A549 (cell line): ENCODE results near the gene FAM174B. TPM values are rescaled to one million over a fixed set of nuclear protein-coding genes. Genes with fewer than 3 reads are reported as not detected.

Experiments used
- ATAC-seq, 2 experiments: fragments of 200-7000 bp in 1 of 2; fragments of >200 bp in 1 of 2; cut with Nextera tagmentation in 1 of 2; cut with Tn5 transposase in 1 of 2; 3 replicates each; pipeline versions ENCODE4 v1.8.0 to v1.9.1; 2018 to 2020; ENCODE audit warnings: mild to moderate bottlenecking in 1 of 2, moderate library complexity in 1 of 2
- CTCF ChIA-PET: fragments of 300-600 bp; sonication (Branson Sonifier 250); formaldehyde crosslinking; extraction: SDS; loops from one replicate; lab custom pipeline; 2021; ENCODE audit warnings: antibody characterized with exemption, inconsistent platforms; lab: Yijun Ruan, JAX
- POLR2A ChIA-PET: fragments of 350-600 bp; formaldehyde crosslinking; extraction: SDS; loops from one replicate; lab custom pipeline; 2021; ENCODE audit warnings: antibody characterized with exemption, inconsistent platforms; lab: Yijun Ruan, JAX
- DNase-seq, 2 experiments: peaks; one replicate each; pipeline versions ENCODE4 v3.0.0 to v3.0.0-alpha.2; 2011 to 2016; ENCODE audit warnings: low read depth in 1 of 2, low spot score in 1 of 2
- FAIRE-seq: peaks from 2 replicates; lab custom pipeline; 2011; peaks lifted over from hg19 to GRCh38; lab: Jason Lieb, UNC
- H3K27ac ChIP-seq, 2 experiments: fragments of >200 bp; sonication (Bioruptor Twin); formaldehyde crosslinking; 3 replicates each; pipeline ENCODE4 v1.5.1; 2016 to 2017
- H3K4me1 ChIP-seq: fragments of >200 bp; sonication (Bioruptor Twin); formaldehyde crosslinking; 3 replicates; pipeline ENCODE4 v1.6.1; 2016
- H3K4me2 ChIP-seq: fragments of >200 bp; sonication (Bioruptor Twin); formaldehyde crosslinking; 3 replicates; pipeline ENCODE4 v1.6.1; 2016
- H3K4me3 ChIP-seq: fragments of >200 bp; sonication (Bioruptor Twin); formaldehyde crosslinking; 3 replicates; pipeline ENCODE4 v1.5.1; 2016
- H3K9me3 ChIP-seq: fragments of >200 bp; sonication (Bioruptor Twin); formaldehyde crosslinking; 3 replicates; pipeline ENCODE4 v1.6.1; 2016
- ATOH8 ChIP-seq: fragments of 250-450 bp; sonication (Bioruptor Pico); IDR thresholded peaks from 2 replicates; pipeline ENCODE4 v1.5.0; 2020; ENCODE audit warnings: low read depth, mild to moderate bottlenecking, moderate library complexity
- CBX2 ChIP-seq: fragments of 200-600 bp; sonication (generic); IDR thresholded peaks from 2 replicates; pipeline ENCODE4 v1.6.1; 2016; ENCODE audit warnings: low read depth, mild to moderate bottlenecking, borderline replicate concordance
- CBX8 ChIP-seq: fragments of 200-600 bp; sonication (generic); IDR thresholded peaks from 2 replicates; pipeline ENCODE4 v1.6.1; 2016
- FOSB ChIP-seq: fragments of 250-450 bp; sonication (Bioruptor Pico); IDR thresholded peaks from 2 replicates; pipeline ENCODE4 v1.5.0; 2020; ENCODE audit warnings: mild to moderate bottlenecking, moderate library complexity
- FOSL2 ChIP-seq, 2 experiments: fragments of 450-650 bp in 1 of 2; fragments of >200 bp in 1 of 2; sonication (Bioruptor Twin) in 1 of 2; formaldehyde crosslinking; IDR thresholded peaks; 2 replicates each; pipeline versions ENCODE4 v1.5.0 to v1.6.1; 2016 to 2020; ENCODE audit warnings: mild to moderate bottlenecking in 1 of 2, moderate library complexity in 1 of 2
- FOXS1 ChIP-seq: fragments of 250-450 bp; sonication (Bioruptor Pico); IDR thresholded peaks from 2 replicates; pipeline ENCODE4 v1.5.0; 2020; ENCODE audit warnings: mild to moderate bottlenecking, moderate library complexity
- HES2 ChIP-seq: fragments of >200 bp; sonication (Bioruptor Twin); formaldehyde crosslinking; IDR thresholded peaks from 2 replicates; pipeline ENCODE4 v1.6.1; 2016
- HEYL ChIP-seq: fragments of 250-450 bp; sonication (Bioruptor Pico); IDR thresholded peaks from 2 replicates; pipeline ENCODE4 v1.8.0; 2021; ENCODE audit warnings: mild to moderate bottlenecking, moderate library complexity
- JUN ChIP-seq, 2 experiments: fragments of >200 bp; sonication (Bioruptor Twin); formaldehyde crosslinking; IDR thresholded peaks; 2 replicates in 1 of 2; 3 replicates in 1 of 2; pipeline ENCODE4 v1.6.1; 2016 to 2017
- KDM1A ChIP-seq: fragments of 200-600 bp; sonication (generic); IDR thresholded peaks from 2 replicates; pipeline ENCODE4 v1.6.1; 2016; ENCODE audit warnings: low read depth, mild to moderate bottlenecking
- KDM5A ChIP-seq: fragments of 200-600 bp; sonication (generic); IDR thresholded peaks from 2 replicates; pipeline ENCODE4 v1.6.1; 2016; ENCODE audit warnings: antibody characterized with exemption, mild to moderate bottlenecking
- MAFK ChIP-seq: fragments of 450-650 bp; IDR thresholded peaks from 2 replicates; pipeline ENCODE4 v1.6.1; 2014; ENCODE audit not compliant: partially characterized antibody
- MAX ChIP-seq: IDR thresholded peaks from 2 replicates; pipeline ENCODE4 v1.6.1; 2012
- MAZ ChIP-seq: fragments of 150-350 bp; IDR thresholded peaks from 2 replicates; pipeline ENCODE4 v1.6.1; 2014; ENCODE audit warnings: antibody characterized with exemption, low read depth, low read length, borderline replicate concordance
- NPAS2 ChIP-seq: fragments of 250-450 bp; sonication (Bioruptor Pico); IDR thresholded peaks from 2 replicates; pipeline ENCODE4 v1.8.0; 2022; ENCODE audit warnings: mild to moderate bottlenecking, moderate library complexity, borderline replicate concordance
- PBX3 ChIP-seq: IDR thresholded peaks from 2 replicates; pipeline ENCODE4 v1.6.1; 2012
- RAD21 ChIP-seq, 2 experiments: fragments of >200 bp in 1 of 2; sonication (Bioruptor Twin) in 1 of 2; formaldehyde crosslinking in 1 of 2; IDR thresholded peaks in 1 of 2; conservative IDR thresholded peaks in 1 of 2; 2 replicates in 1 of 2; 3 replicates in 1 of 2; pipeline ENCODE4 v1.6.1; 2012 to 2018; ENCODE audit warnings: inconsistent platforms in 1 of 2
- RFX5 ChIP-seq: fragments of 450-650 bp; IDR thresholded peaks from 2 replicates; pipeline ENCODE4 v1.7.1; 2014; ENCODE audit warnings: antibody characterized with exemption, mild to moderate bottlenecking, moderate library complexity
- RNF2 ChIP-seq: fragments of 200-600 bp; sonication (generic); IDR thresholded peaks from 2 replicates; pipeline ENCODE4 v1.6.1; 2016; ENCODE audit warnings: low read depth, mild to moderate bottlenecking, antibody characterized with exemption, moderate library complexity, borderline replicate concordance
- SMC3 ChIP-seq: fragments of >200 bp; sonication (Bioruptor Twin); formaldehyde crosslinking; IDR thresholded peaks from 3 replicates; pipeline ENCODE4 v1.6.1; 2018; ENCODE audit warnings: inconsistent platforms
- TFCP2L1 ChIP-seq: fragments of 250-450 bp; sonication (Bioruptor Pico); IDR thresholded peaks from 2 replicates; pipeline ENCODE4 v1.5.0; 2021; ENCODE audit warnings: mild to moderate bottlenecking
- ZC3H11A ChIP-seq: fragments of 450-650 bp; IDR thresholded peaks from 2 replicates; pipeline ENCODE4 v1.6.1; 2014; ENCODE audit warnings: antibody characterized with exemption, mild to moderate bottlenecking
- ZSCAN20 ChIP-seq: fragments of 250-450 bp; sonication (Bioruptor Pico); IDR thresholded peaks from 2 replicates; pipeline ENCODE4 v1.8.0; 2022; ENCODE audit warnings: mild to moderate bottlenecking, moderate library complexity
- WGBS: methylation state at CpG from one replicate; pipeline ENCODE4 v1.1.6; 2017; ENCODE audit errors: missing lambda C conversion rate; 5-methylcytosine and 5-hydroxymethylcytosine counted together
- polyA plus RNA-seq, 4 experiments: library from polyadenylated mRNA; depleted of rRNA in 3 of 4; stranded (reverse); fragments of >200 nt; fragmentation: RNase III in 1 of 4; extraction: RNeasy Plus Mini Kit Qiagen cat#74134 plus additional on column Dnase treatment in 1 of 4; gene quantifications; 2 replicates in 3 of 4; 3 replicates in 1 of 4; pipeline ENCODE4 v1.2.3, GENCODE V29; 2011 to 2017

Gene FAM174B
- polyA plus RNA-seq, 2 of the 4 experiments (the other 2 are of a cell fraction), result 4.6 to 13.9 TPM

- Histone ChIP-seq H3K27ac (no peak overlapping the region), H3K4me2 (no peak overlapping the region), H3K4me1 (0 out of 3 replicates have a peak, but pooled peaks cover 3% of the 10 kb centered on the region), H3K4me3 (no peak overlapping the region), H3K9me3 (no peaks in the 10 kb centered on the region)
- DNase-seq (no peak), ATAC-seq (no peak), FAIRE-seq (no peak)
- ChIA-PET CTCF (no interaction called here), POLR2A (no interaction called here)
- 31% methylated on average over 3 of the region's 3 CpGs for WGBS
- TF ChIP-seq ZSCAN20 (no peak), CBX8 (no peak), TFCP2L1 (CRISPR knock-in tag) (no peak), JUN (IDR thresholded peaks at IDR 0.05) (no peak)
Observed at GRCh38 chr15:92601592-92602266, 53.8 kb downstream of the FAM174B start.

- no peak for DNase-seq
- Histone ChIP-seq H3K4me2 (no peak overlapping the region), H3K27ac (no peak overlapping the region), H3K4me3 (no peak overlapping the region), H3K4me1 (0 out of 3 replicates have a peak, but pooled peaks cover 3% of the 10 kb centered on the region)
- 5% methylated on average over 3 of the region's 3 CpGs for WGBS
- POLR2A ChIA-PET, result no interaction called here
- no peak for TF ChIP-seq NPAS2 (CRISPR knock-in tag)
- no peak for TF ChIP-seq FOXS1
- no peak for TF ChIP-seq FOSL2 (IDR thresholded peaks at IDR 0.05)
- TF ChIP-seq FOSL2 (CRISPR knock-in tag; IDR thresholded peaks at IDR 0.05), result no peak
- TF ChIP-seq, all 56 proteins: peak for 0
- ATAC-seq (no peak), FAIRE-seq (no peak)
- no peaks in the 10 kb centered on the region for H3K9me3 ChIP-seq
- CTCF ChIA-PET, result no interaction called here
Observed at GRCh38 chr15:92600856-92601255, 54.7 kb downstream of the FAM174B start.

GRCh38 chr15:92599394-92599970 lies 56.1 kb downstream of the FAM174B start:
- H3K27ac ChIP-seq, result no peak overlapping the region
- no peak for TF ChIP-seq PBX3
- TF ChIP-seq RFX5, result no peak
- TF ChIP-seq MAFK, result no peak
- no peak for TF ChIP-seq ATOH8 (CRISPR knock-in tag)
- TF ChIP-seq MAZ, result no peak
- no peak for TF ChIP-seq HEYL (CRISPR knock-in tag)
- no peak for TF ChIP-seq ZC3H11A
- TF ChIP-seq SMC3, result no peak
- TF ChIP-seq HES2, result no peak
- TF ChIP-seq RAD21 (conservative IDR thresholded peaks at IDR 0.05 in 1 of 2, IDR thresholded peaks at IDR 0.05 in 1 of 2), result no peak
- no peak for TF ChIP-seq KDM1A
- no peak for TF ChIP-seq FOSB
- TF ChIP-seq MAX, result no peak
- TF ChIP-seq CBX2, result no peak
- TF ChIP-seq KDM5A, result no peak
- no peak for TF ChIP-seq RNF2
- POLR2A ChIA-PET, result no interaction called here

More at GRCh38 chr15:92599394-92599970, 56.1 kb downstream of the FAM174B start:
- no peak for ATAC-seq
- 0 out of 3 replicates have a peak, but pooled peaks cover 3% of the 10 kb centered on the region for H3K4me1 ChIP-seq
- no peaks in the 10 kb centered on the region for H3K9me3 ChIP-seq
- peak; percentile 7 for FAIRE-seq
- H3K4me2 ChIP-seq, result no peak overlapping the region
- no peak for DNase-seq
- CTCF ChIA-PET, result no interaction called here
- no peak overlapping the region for H3K4me3 ChIP-seq
- WGBS, result 2% methylated on average over 4 of the region's 4 CpGs
